ENCODE data around the gene ALAS1. TPM values are rescaled to one million over a fixed set of nuclear protein-coding genes. Genes with fewer than 3 reads are reported as not detected.
A peak's percentile ranks its signal among the peaks of the same experiment; 100 is the strongest.

The ALAS1 gene
- total and polyA plus RNA-seq, 2 of the 13 experiments (the other 11 are each of a cell fraction or from before 2014, with no cell fraction given) = 36.0 to 43.2 TPM

GRCh38 chr3:52215351-52215750, 17.4 kb downstream of the ALAS1 start:
- TF ChIP-seq ZNF878 (CRISPR knock-in tag; IDR thresholded peaks at IDR 0.05) (no peak), AGO2 (optimal IDR thresholded peaks at IDR 0.05; ENCODE audit: low read depth, low read length) (peak; percentile 34)
- FAIRE-seq = no peak
- intact Hi-C loops (cut with micrococcal nuclease; ENCODE audit: unreplicated experiment) (no loop called here), in situ Hi-C loops (cut with HindIII; ENCODE audit: extremely low pct_ligation_motif_present, low pct_unique_long_range_greater_than_20kb) (no loop called here)
- H3K9me3 ChIP-seq (ENCODE audit: low read length) = no peaks in the 10 kb centered on the region
- DNase-seq (ENCODE audit: low spot score) = no peak
- no peak overlapping the region for H3K9ac ChIP-seq (ENCODE audit: insufficient read depth, low read depth, low read length)
- no peak overlapping the region for H3K4me3 ChIP-seq (replicated peaks in 1 of 3; ENCODE audit: insufficient read depth in 1 of 3, low read depth in 2 of 3, low read length in 3 of 3)
- POLR2A ChIA-PET = interaction anchor here (1.7 kb wide), 1 partner anchor 23 kb away, joined by 6 read pairs; no protein-coding TSS in a partner anchor
- H3K36me3 ChIP-seq (replicated peaks in 1 of 2; ENCODE audit: control insufficient read depth in 1 of 2, insufficient read depth in 2 of 2, low read length in 2 of 2) = peaks cover 17 to 39% of the 10 kb centered on the region in 2 experiments; a peak in 4 of 5 replicates
- ATAC-seq = no peak
- no peak overlapping the region for H2AFZ ChIP-seq (ENCODE audit: low read length)
- WGBS (ENCODE audit: low lambda C conversion rate) = 93% methylated on average over 7 of the region's 7 CpGs
- no peak overlapping the region for H3K27ac ChIP-seq (ENCODE audit: extremely low read length, insufficient read depth, low read length)
- no peaks in the 10 kb centered on the region for H4K20me1 ChIP-seq (ENCODE audit: insufficient read depth, low read length)
- H3K27me3 ChIP-seq (ENCODE audit: control insufficient read depth in 1 of 2, insufficient read depth in 2 of 2, low read length in 2 of 2) = no peaks in the 10 kb centered on the region
- no TSS peak for BruUV-seq (replicated peaks)
- H3K79me2 ChIP-seq (ENCODE audit: insufficient read depth, low read length) = no peaks in the 10 kb centered on the region
- H3K4me1 ChIP-seq (ENCODE audit: insufficient read depth, low read length) = peaks cover 57% of the 10 kb centered on the region
- no peak overlapping the region for H3K4me2 ChIP-seq (ENCODE audit: low read depth, low read length)
- CTCF ChIA-PET (ENCODE audit: low intra/inter-chr PET ratio, low total read pairs) = no interaction called here

- no peak overlapping the region for H3K9ac ChIP-seq (ENCODE audit: insufficient read depth, low read depth, low read length)
- intact Hi-C loops (cut with micrococcal nuclease; ENCODE audit: unreplicated experiment) (no loop called here), in situ Hi-C loops (cut with HindIII; ENCODE audit: extremely low pct_ligation_motif_present, low pct_unique_long_range_greater_than_20kb) (no loop called here)
- no peaks in the 10 kb centered on the region for H3K79me2 ChIP-seq (ENCODE audit: insufficient read depth, low read length)
- FAIRE-seq = peak; percentile 23
- no peaks in the 10 kb centered on the region for H4K20me1 ChIP-seq (ENCODE audit: insufficient read depth, low read length)
- ATAC-seq = peak; percentile 36
- ChIA-PET POLR2A (interaction anchor here (0.8 to 1.7 kb wide), 4 partner anchors 21 to 62 kb away, joined by 3 to 6 read pairs (median 3); partner anchors contain the start of gene POC1A), CTCF (ENCODE audit: low intra/inter-chr PET ratio, low total read pairs) (no interaction called here)
- BruUV-seq (replicated peaks) = no TSS peak
- peaks cover 51% of the 10 kb centered on the region for H3K4me1 ChIP-seq (ENCODE audit: insufficient read depth, low read length)
- no peak overlapping the region for H2AFZ ChIP-seq (ENCODE audit: low read length)
- peak overlapping the region in 1 of 3 experiments; percentile 23; a peak in 1 of 6 replicates for H3K4me3 ChIP-seq (replicated peaks in 1 of 3; ENCODE audit: insufficient read depth in 1 of 3, low read depth in 2 of 3, low read length in 3 of 3)
- H3K27me3 ChIP-seq (ENCODE audit: control insufficient read depth in 1 of 2, insufficient read depth in 2 of 2, low read length in 2 of 2) = no peaks in the 10 kb centered on the region; a peak in 1 of 5 replicates
- peak overlapping the region; percentile 31 for H3K4me2 ChIP-seq (ENCODE audit: low read depth, low read length)
- no peak for DNase-seq (ENCODE audit: low spot score)
- WGBS (ENCODE audit: low lambda C conversion rate) = 55% methylated on average over 13 of the region's 13 CpGs
- H3K27ac ChIP-seq (ENCODE audit: extremely low read length, insufficient read depth, low read length) = peak overlapping the region; percentile 49
- peaks cover 14 to 30% of the 10 kb centered on the region in 2 experiments; a peak in 4 of 5 replicates for H3K36me3 ChIP-seq (replicated peaks in 1 of 2; ENCODE audit: control insufficient read depth in 1 of 2, insufficient read depth in 2 of 2, low read length in 2 of 2)
- no peaks in the 10 kb centered on the region for H3K9me3 ChIP-seq (ENCODE audit: low read length)
- TF ChIP-seq ZBTB40 (IDR thresholded peaks at IDR 0.05) (no peak), ZBTB40 (CRISPR knock-in tag; IDR thresholded peaks at IDR 0.05) (no peak), KLF9 (CRISPR knock-in tag; IDR thresholded peaks at IDR 0.05; ENCODE audit: low read depth) (no peak), RARA (CRISPR knock-in tag; IDR thresholded peaks at IDR 0.05) (0 out of 2 replicates have a peak, but pooled peaks have one; percentile 28)
Observed at GRCh38 chr3:52216585-52217408, 18.8 kb downstream of the ALAS1 start.

Measured in HepG2 (cell line).